ENCODE measurements around the gene RASA3. TPM values are rescaled to one million over a fixed set of nuclear protein-coding genes. Genes with fewer than 3 reads are reported as not detected.

RASA3 gene
- total RNA-seq, 1 experiment from 2014 or later = 18.6 TPM

- Histone ChIP-seq H3K79me2 (ENCODE audit: insufficient read depth, low read length) (no peaks in the 10 kb centered on the region), H3K4me2 (ENCODE audit: low read length) (peak overlapping the region; percentile 72), H3K27me3 (ENCODE audit: insufficient read depth, low read length) (no peaks in the 10 kb centered on the region), H4K20me1 (ENCODE audit: insufficient read depth) (no peaks in the 10 kb centered on the region), H3K36me3 (ENCODE audit: control insufficient read depth in 1 of 2, insufficient read depth in 2 of 2, low read length in 2 of 2) (no peaks in the 10 kb centered on the region), H3K4me1 (ENCODE audit: control insufficient read depth in 1 of 2, insufficient read depth in 2 of 2, low read length in 2 of 2) (peaks cover 10 to 21% of the 10 kb centered on the region in 2 experiments), H3K4me3 (replicated peaks in 1 of 2; ENCODE audit: low read depth in 1 of 2, low read length in 2 of 2) (peak overlapping the region; percentile 4 to 47), H3K9me2 (ENCODE audit: insufficient read depth) (no peaks in the 10 kb centered on the region), H3K27ac (ENCODE audit: low read depth, low read length) (peak overlapping the region; percentile 5; the same call in 1 of the 2 replicates), H3K9ac (ENCODE audit: low read length) (peak overlapping the region; percentile 16), H3K9me3 (ENCODE audit: control insufficient read depth in 1 of 2, insufficient read depth in 1 of 2, low read depth in 1 of 2, low read length in 2 of 2) (no peaks in the 10 kb centered on the region), H2AFZ (ENCODE audit: low read depth, low read length, poor library complexity, severe bottlenecking) (peak overlapping the region; percentile 71)
- RAD21 ChIA-PET (ENCODE audit: low non-redundant PET in 1 of 2, low total read pairs in 2 of 2, uncharacterized antibody in 2 of 2, unreplicated experiment in 2 of 2) = no interaction called here
- DNase-seq (ENCODE audit: low read depth, low spot score) = peak; percentile 53
- CTCF ChIA-PET = interaction anchor here (1.0 kb wide), 1 partner anchor 11 kb away, joined by 3 read pairs; no protein-coding TSS in a partner anchor
- intact Hi-C loops (cut with micrococcal nuclease) = loop anchor here (2.0 kb wide), 1 partner anchor 75 kb away; no protein-coding TSS in a partner anchor
- peak; percentile 97 for ATAC-seq
- POLR2A ChIA-PET = no interaction called here
- TF ChIP-seq TCF7L2 (IDR thresholded peaks at IDR 0.05; ENCODE audit: borderline replicate concordance, extremely low read depth, insufficient read depth, insufficient read length) (peak; percentile 80), CTCF (IDR thresholded peaks at IDR 0.05 in 2 of 3, conservative IDR thresholded peaks at IDR 0.05 in 1 of 3; ENCODE audit: borderline replicate concordance in 1 of 3, insufficient read depth in 1 of 3, low read depth in 2 of 3, low read length in 2 of 3) (peak in 2 of 3 experiments; percentile 29 to 43; a peak in 3 of 6 replicates), POLR2AphosphoS5 (IDR thresholded peaks at IDR 0.05; ENCODE audit: low read depth, low read length) (peak; percentile 65), EGR1 (IDR thresholded peaks at IDR 0.05; ENCODE audit: low read depth) (no peak)
- no TSS peak for BruUV-seq (replicated peaks)
These were observed 19.3 kb upstream of the RASA3 start for GRCh38 chr13:114151565-114152284.

- DNase-seq (ENCODE audit: low read depth, low spot score) (no peak), ATAC-seq (peak; percentile 16)
- H3K4me2 ChIP-seq (ENCODE audit: low read length) = peak overlapping the region; percentile 72
- no peaks in the 10 kb centered on the region for H3K9me3 ChIP-seq (ENCODE audit: control insufficient read depth in 1 of 2, insufficient read depth in 1 of 2, low read depth in 1 of 2, low read length in 2 of 2)
- H3K79me2 ChIP-seq (ENCODE audit: insufficient read depth, low read length) = no peaks in the 10 kb centered on the region
- H4K20me1 ChIP-seq (ENCODE audit: insufficient read depth) = no peaks in the 10 kb centered on the region
- RAD21 ChIA-PET (ENCODE audit: low non-redundant PET in 1 of 2, low total read pairs in 2 of 2, uncharacterized antibody in 2 of 2, unreplicated experiment in 2 of 2) = no interaction called here
- H3K9me2 ChIP-seq (ENCODE audit: insufficient read depth) = no peaks in the 10 kb centered on the region
- H3K9ac ChIP-seq (ENCODE audit: low read length) = peak overlapping the region; percentile 16
- no TSS peak for BruUV-seq (replicated peaks)
- CTCF ChIA-PET = interaction anchor here (1.0 kb wide), 1 partner anchor 12 kb away, joined by 3 read pairs; no protein-coding TSS in a partner anchor
- intact Hi-C loops (cut with micrococcal nuclease) = loop anchor here (2.0 kb wide), 1 partner anchor 76 kb away; no protein-coding TSS in a partner anchor
- peak overlapping the region in 1 of 2 experiments; percentile 47; a peak in 2 of 4 replicates for H3K4me3 ChIP-seq (replicated peaks in 1 of 2; ENCODE audit: low read depth in 1 of 2, low read length in 2 of 2)
- POLR2A ChIA-PET = no interaction called here
- H3K27ac ChIP-seq (ENCODE audit: low read depth, low read length) = peak overlapping the region; percentile 13; the same call in 1 of the 2 replicates
- H3K27me3 ChIP-seq (ENCODE audit: insufficient read depth, low read length) = no peaks in the 10 kb centered on the region
- no peaks in the 10 kb centered on the region for H3K36me3 ChIP-seq (ENCODE audit: control insufficient read depth in 1 of 2, insufficient read depth in 2 of 2, low read length in 2 of 2)
- H2AFZ ChIP-seq (ENCODE audit: low read depth, low read length, poor library complexity, severe bottlenecking) = no peak overlapping the region
- H3K4me1 ChIP-seq (ENCODE audit: control insufficient read depth in 1 of 2, insufficient read depth in 2 of 2, low read length in 2 of 2) = peaks cover 10 to 21% of the 10 kb centered on the region in 2 experiments
- no peak for TF ChIP-seq ZBTB33 (IDR thresholded peaks at IDR 0.05; ENCODE audit: extremely low read depth, insufficient replicate concordance, low read length)
- no peak for TF ChIP-seq SIN3A (IDR thresholded peaks at IDR 0.05; ENCODE audit: low read depth)
- no peak for TF ChIP-seq ATF3 (IDR thresholded peaks at IDR 0.05)
- TF ChIP-seq CBX3 (IDR thresholded peaks at IDR 0.05; ENCODE audit: low read depth) = no peak
- TF ChIP-seq SRF (IDR thresholded peaks at IDR 0.05; ENCODE audit: low read depth) = no peak
- TF ChIP-seq SP1 (IDR thresholded peaks at IDR 0.05; ENCODE audit: low read depth) = no peak
- TF ChIP-seq CEBPB (IDR thresholded peaks at IDR 0.05; ENCODE audit: low read depth) = no peak
These were observed 18.6 kb upstream of the RASA3 start for GRCh38 chr13:114151031-114151430.

All from HCT116 (cell line).